Subcutaneous adipose tissue (tissue), 4 donors: Measurements from ENCODE around the gene MOB3C. TPM values are rescaled to one million over a fixed set of nuclear protein-coding genes. Genes with fewer than 3 reads are reported as not detected.

Experiments
- total RNA-seq, 4 donors: library from RNA; depleted of rRNA; stranded (reverse); fragments of >200 nt; gene quantifications; one replicate each; pipeline ENCODE4 v1.1.0, GENCODE V29; 2016
- TF ChIP-seq, protein P1 (sequence below): fragments of 450-650 bp; IDR thresholded peaks from one replicate; pipeline ENCODE4 v1.5.1; 2016; ENCODE audit warnings: low read depth, mild to moderate bottlenecking, control low read depth, antibody characterized with exemption, moderate library complexity

The MOB3C gene
- total RNA-seq, 4 donors from 2014 or later = 14.5 to 19.2 (median 16.4) TPM

DNA sequence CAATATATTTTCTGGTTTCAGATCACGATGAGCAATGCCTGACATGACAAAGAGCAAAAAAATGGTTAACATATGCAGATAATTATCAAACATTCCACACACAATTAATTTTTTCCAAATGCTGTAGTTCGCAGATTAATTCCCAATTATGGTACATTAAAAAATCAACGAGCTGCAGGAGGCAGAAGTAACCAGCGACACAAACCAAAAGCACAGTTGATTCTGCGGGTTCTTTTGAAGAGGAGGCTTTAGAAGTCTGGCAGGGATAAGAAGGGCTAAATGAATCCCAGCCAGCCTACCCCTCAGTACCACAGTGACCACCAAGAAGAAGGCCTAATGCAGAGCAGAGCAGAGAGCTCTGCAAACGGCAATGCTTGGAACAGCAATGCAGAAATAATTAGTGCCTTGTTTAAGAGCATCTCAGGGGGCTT lies 48.1 kb downstream of the MOB3C start:
- TF ChIP-seq, protein P1, sequence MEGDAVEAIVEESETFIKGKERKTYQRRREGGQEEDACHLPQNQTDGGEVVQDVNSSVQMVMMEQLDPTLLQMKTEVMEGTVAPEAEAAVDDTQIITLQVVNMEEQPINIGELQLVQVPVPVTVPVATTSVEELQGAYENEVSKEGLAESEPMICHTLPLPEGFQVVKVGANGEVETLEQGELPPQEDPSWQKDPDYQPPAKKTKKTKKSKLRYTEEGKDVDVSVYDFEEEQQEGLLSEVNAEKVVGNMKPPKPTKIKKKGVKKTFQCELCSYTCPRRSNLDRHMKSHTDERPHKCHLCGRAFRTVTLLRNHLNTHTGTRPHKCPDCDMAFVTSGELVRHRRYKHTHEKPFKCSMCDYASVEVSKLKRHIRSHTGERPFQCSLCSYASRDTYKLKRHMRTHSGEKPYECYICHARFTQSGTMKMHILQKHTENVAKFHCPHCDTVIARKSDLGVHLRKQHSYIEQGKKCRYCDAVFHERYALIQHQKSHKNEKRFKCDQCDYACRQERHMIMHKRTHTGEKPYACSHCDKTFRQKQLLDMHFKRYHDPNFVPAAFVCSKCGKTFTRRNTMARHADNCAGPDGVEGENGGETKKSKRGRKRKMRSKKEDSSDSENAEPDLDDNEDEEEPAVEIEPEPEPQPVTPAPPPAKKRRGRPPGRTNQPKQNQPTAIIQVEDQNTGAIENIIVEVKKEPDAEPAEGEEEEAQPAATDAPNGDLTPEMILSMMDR = no peak

DNA sequence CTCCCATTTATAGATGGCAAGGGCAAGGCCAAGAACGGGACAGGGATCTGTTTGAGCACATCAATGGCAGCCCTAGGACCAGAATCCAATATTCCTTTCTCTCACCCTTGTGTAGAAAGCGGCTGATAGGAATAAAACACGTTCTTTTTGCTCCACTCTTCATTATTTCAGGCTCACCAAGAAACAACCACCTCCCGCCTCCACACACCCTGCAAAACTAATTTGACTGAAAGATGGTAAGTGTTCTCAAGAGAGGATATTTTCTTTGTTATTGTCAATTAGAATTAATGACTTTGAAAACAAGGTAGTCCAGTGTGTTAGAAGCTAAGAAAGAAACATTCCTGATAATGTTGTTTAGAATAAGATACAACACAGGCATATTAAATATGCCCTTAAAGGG lies 53.3 kb downstream of the MOB3C start:
- TF ChIP-seq, protein P1 = no peak

DNA sequence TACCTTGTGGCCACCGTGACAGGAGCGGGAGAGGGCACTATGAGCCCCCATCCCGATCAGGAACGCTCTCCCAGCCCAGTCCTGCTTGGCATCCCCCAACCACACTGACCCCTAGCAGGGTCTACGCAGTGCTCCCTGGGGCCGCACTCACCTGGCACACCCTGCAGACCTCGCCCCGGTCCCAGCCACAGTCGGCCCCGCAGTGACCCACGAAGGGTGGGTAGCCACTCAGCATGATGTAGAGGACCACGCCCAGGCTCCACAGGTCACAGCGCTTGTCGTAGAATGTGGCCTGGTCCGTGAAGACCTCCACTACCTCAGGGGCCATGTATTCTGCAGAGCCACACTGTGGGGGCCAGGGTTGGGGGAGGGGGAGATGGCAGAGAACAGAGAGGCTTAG lies 54.1 kb downstream of the MOB3C start:
- TF ChIP-seq, protein P1 = no peak

DNA sequence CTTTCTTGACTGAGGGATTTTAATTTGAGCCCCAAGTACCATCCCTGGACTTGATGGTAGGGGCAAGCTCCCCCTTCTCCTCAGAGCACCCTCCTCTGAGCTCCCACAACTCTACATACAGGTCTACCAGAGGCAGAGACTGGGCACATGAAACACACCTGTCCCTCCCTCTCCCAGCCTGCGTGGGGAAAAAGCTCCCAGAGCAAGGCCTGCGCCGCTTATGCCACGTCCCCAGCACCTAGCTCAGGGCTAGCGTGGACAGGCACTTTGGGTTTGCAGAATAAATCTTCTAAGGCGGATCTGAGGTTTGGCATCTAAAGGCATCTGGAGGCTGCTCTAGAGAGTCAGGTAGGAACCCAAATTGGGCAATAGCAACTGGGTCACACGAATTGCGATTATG lies 57.6 kb downstream of the MOB3C start:
- TF ChIP-seq, protein P1 = no peak

DNA sequence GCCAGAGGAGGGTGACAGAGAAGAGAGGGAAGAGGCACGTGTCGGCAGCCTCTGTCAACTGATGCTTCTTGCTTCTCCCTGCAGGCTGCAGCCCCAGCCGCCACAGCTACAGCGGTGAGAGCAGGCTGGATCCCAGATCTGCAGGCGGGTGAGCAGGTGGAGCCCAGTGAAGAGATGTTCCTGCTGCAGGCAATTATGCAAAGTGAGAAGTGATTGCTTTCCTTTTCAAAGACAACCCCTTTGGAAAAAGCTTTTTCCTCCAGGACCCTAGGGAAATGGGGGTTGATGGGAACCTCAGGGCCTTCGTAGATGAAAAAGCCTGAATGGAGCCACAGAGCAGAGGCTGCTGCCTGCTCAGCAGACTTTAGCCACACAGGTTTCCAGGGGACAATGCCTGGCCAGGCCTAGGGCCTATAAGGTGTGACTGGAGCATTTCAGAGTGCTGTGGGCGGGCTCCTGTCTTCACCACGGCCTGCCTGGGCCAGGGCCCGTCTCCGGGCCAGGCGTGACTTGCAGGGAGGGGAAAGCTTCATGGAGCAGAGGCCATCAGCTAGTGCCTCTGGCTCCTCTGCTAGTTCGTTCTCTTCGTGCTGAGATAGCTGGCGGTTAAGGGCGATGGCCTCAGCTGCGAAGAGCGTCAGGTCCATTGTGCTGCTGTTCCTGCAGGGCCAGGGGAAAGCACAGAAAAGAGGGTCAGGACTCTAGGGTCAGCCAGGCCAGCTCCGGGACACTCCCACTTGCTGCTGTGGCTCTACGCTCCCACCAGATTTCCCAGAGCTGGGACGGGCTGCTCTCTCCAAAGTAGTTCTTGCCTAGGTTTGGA lies 58.3 kb downstream of the MOB3C start:
- TF ChIP-seq, protein P1 = no peak

Other genes starting within 250 kb of the MOB3C start
- gene FAAH, start 222.5 kb downstream of the MOB3C start, total RNA-seq = 10 to 100 TPM; 11.9 to 69.3 (median 17.6) TPM
- not detected for gene DMBX1, start 127.0 kb downstream of the MOB3C start, total RNA-seq
- not detected for gene KNCN, start 65.2 kb downstream of the MOB3C start, total RNA-seq
- 10 to 100 TPM; 57.8 to 68.8 (median 63.7) TPM for gene MKNK1, start 12.5 kb downstream of the MOB3C start, total RNA-seq
- 10 to 100 TPM; 44.7 to 92.5 (median 46.6) TPM for gene ATPAF1, start 51.6 kb upstream of the MOB3C start, total RNA-seq
- gene TEX38, start 55.0 kb upstream of the MOB3C start, total RNA-seq = not detected
- gene EFCAB14, start 102.3 kb upstream of the MOB3C start, total RNA-seq = 100 to 1,000 TPM in 2 of 4 donors, 10 to 100 TPM in 2; 91.4 to 137 (median 102) TPM
- 100 to 1,000 TPM; 224 to 730 (median 336) TPM for gene CYP4B1, start 182.2 kb upstream of the MOB3C start, total RNA-seq